ENCODE data around the gene TARS1.

- TF ChIP-seq FOXP2 (optimal IDR thresholded peaks at IDR 0.05; ENCODE audit: borderline replicate concordance, extremely low read depth, extremely low read length, insufficient read depth) = no peak
- no peak for TF ChIP-seq REST (IDR thresholded peaks at IDR 0.05; ENCODE audit: insufficient read depth in 1 of 2, low read depth in 2 of 2, low read length in 2 of 2)
- TF ChIP-seq POLR2AphosphoS5 (IDR thresholded peaks at IDR 0.05; ENCODE audit: low read depth, low read length) = no peak
Observed at GRCh38 chr5:33504570-33504969, 63.8 kb downstream of the TARS1 start.
